Heart left ventricle (tissue), 16 donors: ENCODE measurements around the gene DSC3. TPM values are rescaled to one million over a fixed set of nuclear protein-coding genes. Genes with fewer than 3 reads are reported as not detected.

Experiments used
- ATAC-seq, 4 donors: fragments of 200-7000 bp; cut with Tn5 transposase; one replicate each; pipeline ENCODE4 v1.9.1; 2020 to 2022; ENCODE audit warnings: moderate library complexity in 4 of 4, mild to moderate bottlenecking in 3 of 4, moderate number of reproducible peaks in 1 of 4
- DNase-seq, 5 donors: peaks; one replicate each; pipeline ENCODE4 v3.0.0-alpha.2; 2020
- H3K27ac ChIP-seq, 12 donors: fragments of 200-600 bp; sonication (generic) in 4 of 12; one replicate each; pipeline versions ENCODE4 v1.5.0 to v1.8.0; 2016 to 2022; ENCODE audit warnings: mild to moderate bottlenecking in 2 of 12
- H3K27me3 ChIP-seq, 9 donors: fragments of 200-600 bp; sonication (generic) in 2 of 9; one replicate each; pipeline versions ENCODE4 v1.5.1 to v1.8.0; 2016 to 2022; ENCODE audit warnings: mild to moderate bottlenecking in 3 of 9
- H3K36me3 ChIP-seq, 9 donors: fragments of 200-600 bp; sonication (generic) in 2 of 9; one replicate each; pipeline versions ENCODE4 v1.5.0 to v1.8.0; 2018 to 2022; ENCODE audit warnings: mild to moderate bottlenecking in 2 of 9
- H3K4me1 ChIP-seq, 12 donors: fragments of 200-600 bp; sonication (generic) in 4 of 12; one replicate each; pipeline versions ENCODE4 v1.5.0 to v1.8.0; 2016 to 2022; ENCODE audit warnings: mild to moderate bottlenecking in 3 of 12
- H3K4me3 ChIP-seq, 12 donors: fragments of 200-600 bp; sonication (generic) in 4 of 12; one replicate each; pipeline versions ENCODE4 v1.5.0 to v1.8.0; 2017 to 2022; ENCODE audit warnings: mild to moderate bottlenecking in 9 of 12, moderate library complexity in 4 of 12
- H3K9me3 ChIP-seq, 12 donors: fragments of 200-600 bp; sonication (generic) in 4 of 12; one replicate each; pipeline versions ENCODE4 v1.5.0 to v1.8.0; 2016 to 2022; ENCODE audit warnings: mild to moderate bottlenecking in 1 of 12
- POLR2A ChIP-seq, 2 donors: fragments of 450-650 bp; IDR thresholded peaks; one replicate each; pipeline ENCODE4 v1.6.1; 2017; ENCODE audit warnings: antibody characterized with exemption in 2 of 2, mild to moderate bottlenecking in 2 of 2, moderate library complexity in 2 of 2
- WGBS, 4 donors: extraction: QIAGEN DNeasy Blood & Tissue Kit in 2 of 4; methylation state at CpG; one replicate each; pipeline versions ENCODE4 v1.1.5 to v1.1.7; 2013 to 2018; 5-methylcytosine and 5-hydroxymethylcytosine counted together
- intact Hi-C, 10 donors: fragments of 100-400 bp; cut with DNase I; formaldehyde crosslinking; loops; one replicate each; pipeline versions ENCODE4 v1.11.1 to v1.14.2; 2022
- polyA plus RNA-seq, 2 donors: library from polyadenylated mRNA; stranded (reverse); fragments of 200-250 nt; gene quantifications; one replicate each; pipeline ENCODE4 v1.2.3, GENCODE V29; 2013
- total RNA-seq, 9 donors: library from RNA; depleted of rRNA in 2 of 9; stranded (reverse); fragments of >200 nt in 2 of 9; fragmentation: NEBNext Ultra II Directional in 3 of 9; extraction: Animal tissue kit (Norgen Biotek cat#: 25700) in 3 of 9; gene quantifications; one replicate each; pipeline versions ENCODE4 v1.1.0 to v1.2.4, GENCODE V29; 2016 to 2023
- TF ChIP-seq, protein P1 (sequence below), 12 donors: fragments of 200-600 bp; sonication (generic) in 4 of 12; IDR thresholded peaks; one replicate each; pipeline versions ENCODE4 v1.5.0 to v1.8.0; 2018 to 2022; ENCODE audit warnings: antibody characterized with exemption in 12 of 12, mild to moderate bottlenecking in 5 of 12
- donor health status: ischemic (EF 13 %, LVEDD 7.1; RV severe dilation, severe dysfunction).
- donor health status: healthy with polysubstance abuse.
- donor health status: DM: no; HTN: yes; CAD: no.
- donor health status: DM: no; HTN: no; CAD: no.
- donor health status: ischemic (EF 25% LVEDD 6.9; RV normal size, moderate dysfunction).
- donor health status: ischemic (EF 25% LVEDD 5.7; RV mildly dilated, moderate dysfunction).
- donor health status: healthy.
- donor health status: DM: yes; HTN: yes; CAD: no.
- donor health status: ischemic (EF 35%, LVEDD 5.7; RV mildly dilated, moderate dysfunction).
- donor health status: nonischemic (EF 11% LVEDD 7.7; RV severe dilation, severe dysfunction).
- donor health status: DM: yes; HTN: yes; CAD: no.
- donor health status: PGD.
- donor health status: ischemic (EF 29% LVEDD 5.4; RV normal size, mild dysfunction).
- donor health status: nonischemic (EF 23%, LVEDD 6.1; RV moderate dilation, normal function).

DSC3 gene
- total and polyA plus RNA-seq, 11 donors: 0.04 to 10.9 (median 0.13) TPM; not detected in 2

DNA sequence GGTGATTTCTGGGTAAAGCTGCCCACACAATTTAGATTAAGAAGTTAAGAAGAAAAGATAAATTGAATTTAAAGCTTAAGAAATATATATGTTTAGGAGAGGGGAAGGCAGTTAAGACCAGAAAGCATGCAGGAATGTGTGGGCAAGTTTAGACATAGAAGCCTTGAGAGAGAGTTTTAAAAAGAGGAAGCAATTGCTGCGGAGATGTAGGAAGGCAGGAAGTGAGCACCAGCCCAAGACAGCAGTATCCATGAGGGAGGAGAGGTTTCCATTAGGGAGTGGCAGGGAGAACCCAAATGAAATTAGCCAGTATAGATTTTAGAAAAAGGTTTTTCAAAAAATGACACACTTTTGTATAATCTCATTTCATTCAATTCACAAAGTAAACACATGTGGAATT is 35.3 kb upstream of the DSC3 start:
- intact Hi-C loops: loop anchor here in 1 of 10 donors (10.0 kb wide), 1 partner anchor 53 kb away; no protein-coding TSS in a partner anchor
- no peak for ATAC-seq
- Histone ChIP-seq H3K9me3 (peaks cover 0 to 3% (median 0%) of the 10 kb centered on the region in 12 donors), H3K4me3 (no peak overlapping the region), H3K27me3 (no peaks in the 10 kb centered on the region), H3K36me3 (peaks cover 0 to 61% (median 18%) of the 10 kb centered on the region in 9 donors), H3K4me1 (no peaks in the 10 kb centered on the region), H3K27ac (no peak overlapping the region)
- no peak for DNase-seq
- TF ChIP-seq, protein P1, sequence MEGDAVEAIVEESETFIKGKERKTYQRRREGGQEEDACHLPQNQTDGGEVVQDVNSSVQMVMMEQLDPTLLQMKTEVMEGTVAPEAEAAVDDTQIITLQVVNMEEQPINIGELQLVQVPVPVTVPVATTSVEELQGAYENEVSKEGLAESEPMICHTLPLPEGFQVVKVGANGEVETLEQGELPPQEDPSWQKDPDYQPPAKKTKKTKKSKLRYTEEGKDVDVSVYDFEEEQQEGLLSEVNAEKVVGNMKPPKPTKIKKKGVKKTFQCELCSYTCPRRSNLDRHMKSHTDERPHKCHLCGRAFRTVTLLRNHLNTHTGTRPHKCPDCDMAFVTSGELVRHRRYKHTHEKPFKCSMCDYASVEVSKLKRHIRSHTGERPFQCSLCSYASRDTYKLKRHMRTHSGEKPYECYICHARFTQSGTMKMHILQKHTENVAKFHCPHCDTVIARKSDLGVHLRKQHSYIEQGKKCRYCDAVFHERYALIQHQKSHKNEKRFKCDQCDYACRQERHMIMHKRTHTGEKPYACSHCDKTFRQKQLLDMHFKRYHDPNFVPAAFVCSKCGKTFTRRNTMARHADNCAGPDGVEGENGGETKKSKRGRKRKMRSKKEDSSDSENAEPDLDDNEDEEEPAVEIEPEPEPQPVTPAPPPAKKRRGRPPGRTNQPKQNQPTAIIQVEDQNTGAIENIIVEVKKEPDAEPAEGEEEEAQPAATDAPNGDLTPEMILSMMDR (IDR thresholded peaks at IDR 0.05): no peak
- no peak for TF ChIP-seq POLR2A (IDR thresholded peaks at IDR 0.05)
- WGBS, 4 donors: 54 to 76% (median 62%) methylated on average over 1 of the region's 1 CpG

DNA sequence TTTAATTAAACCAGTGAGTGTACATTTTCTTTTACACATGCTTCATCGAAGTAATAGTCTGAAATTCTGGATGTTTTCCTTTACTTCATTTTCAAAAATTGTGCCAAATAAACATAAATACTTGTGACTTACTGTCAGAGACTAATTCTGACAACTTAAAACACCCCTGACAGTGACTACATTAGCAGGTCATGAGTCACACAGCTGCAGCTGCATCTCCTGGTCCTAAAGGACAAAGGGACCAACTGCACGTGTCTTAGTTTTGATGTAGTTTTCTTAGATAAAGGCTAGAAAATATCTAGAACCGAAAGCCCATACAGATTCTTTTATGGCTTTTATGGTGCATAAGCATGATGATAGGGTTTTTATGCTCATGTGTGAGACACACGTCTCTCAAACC is 29.6 kb upstream of the DSC3 start:
- Histone ChIP-seq H3K36me3 (peaks cover 0 to 71% (median 27%) of the 10 kb centered on the region in 9 donors), H3K27ac (no peak overlapping the region), H3K27me3 (no peaks in the 10 kb centered on the region), H3K4me3 (no peak overlapping the region), H3K4me1 (no peaks in the 10 kb centered on the region), H3K9me3 (peaks cover 0 to 3% (median 0%) of the 10 kb centered on the region in 12 donors)
- DNase-seq (no peak), ATAC-seq (no peak)
- no peak for TF ChIP-seq POLR2A (IDR thresholded peaks at IDR 0.05)
- TF ChIP-seq, protein P1 (IDR thresholded peaks at IDR 0.05): no peak
- 86 to 92% (median 90%) methylated on average over 4 of the region's 4 CpGs for WGBS, 4 donors
- intact Hi-C loops: loop anchor here in 1 of 10 donors (10.0 kb wide), 1 partner anchor 47 kb away; no protein-coding TSS in a partner anchor

DNA sequence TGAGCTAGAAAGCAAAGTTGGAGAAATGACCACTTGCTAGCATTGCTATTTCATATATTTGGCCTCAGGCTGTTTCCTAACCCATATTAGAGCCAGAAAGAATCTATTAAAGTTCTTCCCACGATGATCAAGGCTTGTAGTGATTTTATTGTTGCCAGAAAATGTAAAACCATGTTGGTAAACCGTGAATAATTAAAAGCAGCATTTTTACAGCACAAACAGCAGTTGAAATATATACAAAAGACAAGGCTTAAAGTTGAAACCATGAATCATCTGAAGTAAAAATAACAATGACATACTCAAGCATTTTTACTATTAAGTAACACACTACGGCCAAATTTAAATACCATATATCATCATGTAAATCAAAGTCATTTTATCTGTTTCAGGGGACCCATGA is 27.7 kb upstream of the DSC3 start:
- TF ChIP-seq, protein P1 (IDR thresholded peaks at IDR 0.05): no peak
- no peak for TF ChIP-seq POLR2A (IDR thresholded peaks at IDR 0.05)
- H3K4me3 ChIP-seq: no peak overlapping the region
- H3K27ac ChIP-seq: no peak overlapping the region
- DNase-seq (no peak), ATAC-seq (no peak)
- intact Hi-C loops: loop anchor here in 1 of 10 donors (10.0 kb wide), 1 partner anchor 45 kb away; no protein-coding TSS in a partner anchor
- H3K27me3 ChIP-seq: no peaks in the 10 kb centered on the region
- no peaks in the 10 kb centered on the region for H3K4me1 ChIP-seq
- no peaks in the 10 kb centered on the region for H3K9me3 ChIP-seq
- H3K36me3 ChIP-seq: peaks cover 0 to 72% (median 27%) of the 10 kb centered on the region in 9 donors
- 68 to 75% (median 73%) methylated on average over 3 of the region's 3 CpGs for WGBS, 4 donors

DNA sequence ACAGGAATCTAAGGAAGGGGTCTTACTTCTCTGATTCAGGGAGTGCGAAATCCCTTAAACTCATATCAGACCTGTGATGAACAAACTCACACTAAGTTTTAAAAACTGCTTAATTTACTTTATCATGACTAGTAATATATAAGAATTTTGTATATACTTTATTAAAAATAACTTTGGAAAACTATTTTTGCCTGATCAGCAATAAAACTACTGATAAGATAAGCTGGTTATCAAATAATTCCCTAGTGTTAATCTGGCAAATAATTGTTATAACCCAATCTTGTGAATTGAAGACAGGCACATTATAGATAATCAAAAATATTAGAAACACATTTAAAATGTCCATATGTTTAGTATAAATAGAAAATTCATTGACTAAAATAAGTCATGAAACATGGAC is 23.7 kb upstream of the DSC3 start:
- Histone ChIP-seq H3K27ac (no peak overlapping the region), H3K4me3 (no peak overlapping the region), H3K27me3 (no peaks in the 10 kb centered on the region), H3K36me3 (peaks cover 0 to 41% (median 18%) of the 10 kb centered on the region in 9 donors), H3K4me1 (no peaks in the 10 kb centered on the region), H3K9me3 (no peaks in the 10 kb centered on the region)
- 93 to 100% (median 97%) methylated on average over 1 of the region's 1 CpG for WGBS, 4 donors
- no peak for ATAC-seq
- intact Hi-C loops: no loop called here
- no peak for TF ChIP-seq POLR2A (IDR thresholded peaks at IDR 0.05)
- TF ChIP-seq, protein P1 (IDR thresholded peaks at IDR 0.05): no peak
- DNase-seq: no peak
